ENCODE data around the gene GPD1.
"Not testable (repeated sequence)": the region's sequence is repeated elsewhere in the genome, so short reads cannot be mapped to it uniquely, and the experiment has no call there.

The GPD1 gene

DNA sequence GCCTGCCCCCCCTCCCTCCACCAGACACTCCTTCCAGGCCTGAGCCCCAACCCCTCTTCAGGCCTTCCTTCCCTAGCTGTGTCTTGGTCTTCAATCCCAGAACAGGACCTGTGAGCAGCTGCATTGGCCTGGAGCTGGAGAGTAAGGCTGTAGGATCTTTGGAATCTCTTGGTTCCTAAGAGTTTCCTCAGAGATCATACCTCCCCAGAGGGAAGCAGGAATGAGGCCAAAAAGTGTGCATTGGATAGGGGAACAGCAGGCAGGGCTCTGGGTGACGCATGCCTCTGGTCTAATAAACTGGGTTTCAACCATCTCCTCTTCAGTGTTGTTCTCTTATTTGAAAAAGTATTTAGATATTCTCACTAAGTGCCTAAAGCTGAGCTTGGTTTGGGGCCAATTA, 20.5 kb upstream of the GPD1 start:
- Histone ChIP-seq H3K9ac (ENCODE audit: low read length) (peak overlapping the region; percentile 32), H3K4me2 (ENCODE audit: low read length, poor library complexity, severe bottlenecking) (no peak overlapping the region), H4K91ac (ENCODE audit: low read length) (no peak overlapping the region), H2BK15ac (ENCODE audit: low read depth, poor library complexity, severe bottlenecking) (no peak overlapping the region), H3K14ac (ENCODE audit: low read length in 2 of 2) (no peak overlapping the region), H2BK120ac (ENCODE audit: low read depth, low read length) (no peak overlapping the region), H3K4me1 (ENCODE audit: control insufficient read depth, insufficient read depth, low read depth, low read length) (peaks cover 13% of the 10 kb centered on the region), H3K27me3 (ENCODE audit: control insufficient read depth in 1 of 2, insufficient read depth in 1 of 2, low read length in 2 of 2) (no peaks in the 10 kb centered on the region), H2AFZ (ENCODE audit: low read depth, low read length) (no peak overlapping the region), H3K18ac (ENCODE audit: low read depth in 1 of 2, low read length in 2 of 2) (no peak overlapping the region), H3K36me3 (ENCODE audit: control insufficient read depth in 1 of 2, insufficient read depth in 2 of 2, low read depth in 1 of 2, low read length in 2 of 2) (peaks cover 11 to 18% of the 10 kb centered on the region in 2 experiments), H2BK12ac (ENCODE audit: low read length in 2 of 2) (no peak overlapping the region), H3K4me3 (ENCODE audit: insufficient read depth in 1 of 2, low read depth in 1 of 2, low read length in 2 of 2) (no peak overlapping the region), H2BK5ac (ENCODE audit: low read depth, low read length, poor library complexity, severe bottlenecking) (no peak overlapping the region), H3K9me3 (ENCODE audit: control insufficient read depth, low read length) (no peaks in the 10 kb centered on the region), H3K4ac (ENCODE audit: low read depth in 1 of 2, low read length in 2 of 2) (no peak overlapping the region), H3K79me1 (replicated peaks; ENCODE audit: low read length, poor library complexity, severe bottlenecking) (peaks cover 4% of the 10 kb centered on the region), H3K27ac (ENCODE audit: low read length, poor library complexity, severe bottlenecking) (no peak overlapping the region), H4K8ac (ENCODE audit: low read length) (no peak overlapping the region), H3K23ac (ENCODE audit: low read length in 2 of 2) (no peak overlapping the region), H2AK5ac (ENCODE audit: low read length, severe bottlenecking) (peak overlapping the region; percentile 1)
- WGBS, result 100% methylated on average over 1 of the region's 1 CpG
- no peak for DNase-seq

DNA sequence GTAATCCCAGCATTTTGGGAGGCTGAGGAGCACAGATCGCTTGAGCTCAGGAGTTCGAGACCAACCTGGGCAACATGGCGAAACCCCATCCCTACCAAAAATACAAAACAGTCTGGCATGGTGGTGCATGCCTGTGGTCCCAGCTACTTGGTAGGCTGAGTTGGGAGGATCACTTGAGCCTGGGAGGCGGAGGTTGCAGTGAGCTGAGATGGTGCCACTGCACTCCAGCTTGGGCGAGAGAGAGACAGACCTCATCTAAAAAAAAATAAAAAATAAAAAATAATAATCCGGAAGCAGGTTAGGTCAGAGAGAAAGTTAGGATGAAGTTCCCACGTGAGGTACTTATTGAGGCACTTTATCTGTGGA, 19.4 kb upstream of the GPD1 start:
- peak overlapping the region; percentile 23 to 64 for H3K18ac ChIP-seq (ENCODE audit: low read depth in 1 of 2, low read length in 2 of 2)
- peaks cover 18 to 22% of the 10 kb centered on the region in 2 experiments for H3K36me3 ChIP-seq (ENCODE audit: control insufficient read depth in 1 of 2, insufficient read depth in 2 of 2, low read depth in 1 of 2, low read length in 2 of 2)
- not testable (repeated sequence) for H3K9me3 ChIP-seq (ENCODE audit: control insufficient read depth, low read length); H2AFZ ChIP-seq (ENCODE audit: low read depth, low read length); H3K79me1 ChIP-seq (replicated peaks; ENCODE audit: low read length, poor library complexity, severe bottlenecking); H2BK5ac ChIP-seq (ENCODE audit: low read depth, low read length, poor library complexity, severe bottlenecking); H2BK15ac ChIP-seq (ENCODE audit: low read depth, poor library complexity, severe bottlenecking); H4K8ac ChIP-seq (ENCODE audit: low read length); H4K91ac ChIP-seq (ENCODE audit: low read length); H3K27me3 ChIP-seq (ENCODE audit: control insufficient read depth in 1 of 2, insufficient read depth in 1 of 2, low read length in 2 of 2); DNase-seq; H2BK120ac ChIP-seq (ENCODE audit: low read depth, low read length); H2BK12ac ChIP-seq (ENCODE audit: low read length in 2 of 2); H3K14ac ChIP-seq (ENCODE audit: low read length in 2 of 2); H3K23ac ChIP-seq (ENCODE audit: low read length in 2 of 2); H2AK5ac ChIP-seq (ENCODE audit: low read length, severe bottlenecking)
- peak overlapping the region in 1 of 2 experiments; percentile 99 for H3K4me3 ChIP-seq (ENCODE audit: insufficient read depth in 1 of 2, low read depth in 1 of 2, low read length in 2 of 2)
- WGBS, result 63% methylated on average over 5 of the region's 7 CpGs
- peak overlapping the region; percentile 85 for H3K27ac ChIP-seq (ENCODE audit: low read length, poor library complexity, severe bottlenecking)
- peak overlapping the region; percentile 61 for H3K4me2 ChIP-seq (ENCODE audit: low read length, poor library complexity, severe bottlenecking)
- peak overlapping the region in 1 of 2 experiments; percentile 47 for H3K4ac ChIP-seq (ENCODE audit: low read depth in 1 of 2, low read length in 2 of 2)
- peaks cover 13% of the 10 kb centered on the region for H3K4me1 ChIP-seq (ENCODE audit: control insufficient read depth, insufficient read depth, low read depth, low read length)
- peak overlapping the region; percentile 98 for H3K9ac ChIP-seq (ENCODE audit: low read length)

DNA sequence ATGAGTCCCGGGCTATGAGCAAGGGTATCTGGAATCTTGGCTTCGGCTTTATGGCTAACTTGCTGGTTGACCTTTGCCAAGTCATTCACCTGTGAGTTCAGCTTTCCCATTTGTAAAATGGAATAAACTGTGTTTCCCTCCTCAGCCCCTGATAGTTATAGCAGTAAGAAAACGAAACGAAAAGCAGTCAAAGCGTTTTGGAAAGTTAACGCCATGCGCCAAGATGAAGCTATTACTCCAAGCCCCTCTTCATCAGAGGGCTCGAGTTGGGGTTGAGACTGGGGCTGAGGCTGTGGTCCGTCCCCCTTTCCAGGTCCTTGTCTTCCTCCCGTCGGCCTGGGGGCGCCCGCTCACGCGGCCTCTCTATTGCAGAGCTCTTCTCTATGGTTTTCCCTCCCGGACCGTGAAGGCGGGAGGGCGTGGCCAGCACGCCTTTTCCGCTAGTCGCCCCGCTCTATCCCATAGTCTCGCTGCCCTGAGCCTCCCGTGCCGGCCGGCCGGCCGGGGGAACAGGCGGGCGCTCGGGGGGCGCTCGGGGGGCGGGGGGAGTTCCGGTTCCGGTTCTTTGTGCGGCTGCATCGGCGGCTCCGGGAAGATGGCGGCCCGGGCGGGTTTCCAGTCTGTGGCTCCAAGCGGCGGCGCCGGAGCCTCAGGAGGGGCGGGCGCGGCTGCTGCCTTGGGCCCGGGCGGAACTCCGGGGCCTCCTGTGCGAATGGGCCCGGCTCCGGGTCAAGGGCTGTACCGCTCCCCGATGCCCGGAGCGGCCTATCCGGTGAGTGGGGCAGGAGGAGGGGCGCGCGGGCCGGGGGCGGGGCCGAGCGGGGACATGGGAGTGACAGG, 18.8 kb upstream of the GPD1 start, which contains the start of gene SMARCD1:
Gene SMARCD1, plus strand, starts transcription at position 568 of the 840 bp plus-strand sequence. Its CDS starts 28 bp downstream, at position 596.
- Histone ChIP-seq H3K4me3 (ENCODE audit: insufficient read depth in 1 of 2, low read depth in 1 of 2, low read length in 2 of 2) (peak within 1 kb of the TSS; percentile 77 to 99), H3K9ac (ENCODE audit: low read length) (peak within 1 kb of the TSS; percentile 98), H3K23ac (ENCODE audit: low read length in 2 of 2) (no peak within 1 kb of the TSS), H3K18ac (ENCODE audit: low read depth in 1 of 2, low read length in 2 of 2) (peak within 1 kb of the TSS; percentile 23 to 70), H3K79me1 (replicated peaks; ENCODE audit: low read length, poor library complexity, severe bottlenecking) (peaks cover 11% of the 10 kb centered on the region), H2BK5ac (ENCODE audit: low read depth, low read length, poor library complexity, severe bottlenecking) (no peak within 1 kb of the TSS), H2BK120ac (ENCODE audit: low read depth, low read length) (peak within 1 kb of the TSS; percentile 69), H2BK12ac (ENCODE audit: low read length in 2 of 2) (no peak within 1 kb of the TSS), H3K4me2 (ENCODE audit: low read length, poor library complexity, severe bottlenecking) (peak within 1 kb of the TSS; percentile 75), H2AK5ac (ENCODE audit: low read length, severe bottlenecking) (peak within 1 kb of the TSS; percentile 70), H3K9me3 (ENCODE audit: control insufficient read depth, low read length) (no peaks in the 10 kb centered on the region), H4K8ac (ENCODE audit: low read length) (peak within 1 kb of the TSS; percentile 97), H2AFZ (ENCODE audit: low read depth, low read length) (no peak within 1 kb of the TSS), H2BK15ac (ENCODE audit: low read depth, poor library complexity, severe bottlenecking) (peak within 1 kb of the TSS; percentile 50), H3K4ac (ENCODE audit: low read depth in 1 of 2, low read length in 2 of 2) (peak within 1 kb of the TSS; percentile 70 to 89), H3K14ac (ENCODE audit: low read length in 2 of 2) (no peak within 1 kb of the TSS), H3K4me1 (ENCODE audit: control insufficient read depth, insufficient read depth, low read depth, low read length) (peaks cover 11% of the 10 kb centered on the region), H3K36me3 (ENCODE audit: control insufficient read depth in 1 of 2, insufficient read depth in 2 of 2, low read depth in 1 of 2, low read length in 2 of 2) (peaks cover 22 to 28% of the 10 kb centered on the region in 2 experiments), H3K27me3 (ENCODE audit: control insufficient read depth in 1 of 2, insufficient read depth in 1 of 2, low read length in 2 of 2) (no peaks in the 10 kb centered on the region), H4K91ac (ENCODE audit: low read length) (no peak within 1 kb of the TSS), H3K27ac (ENCODE audit: low read length, poor library complexity, severe bottlenecking) (peak within 1 kb of the TSS; percentile 85)
- DNase-seq, result peak; percentile 90
- WGBS, result 2% methylated on average over 48 of the region's 69 CpGs

DNA sequence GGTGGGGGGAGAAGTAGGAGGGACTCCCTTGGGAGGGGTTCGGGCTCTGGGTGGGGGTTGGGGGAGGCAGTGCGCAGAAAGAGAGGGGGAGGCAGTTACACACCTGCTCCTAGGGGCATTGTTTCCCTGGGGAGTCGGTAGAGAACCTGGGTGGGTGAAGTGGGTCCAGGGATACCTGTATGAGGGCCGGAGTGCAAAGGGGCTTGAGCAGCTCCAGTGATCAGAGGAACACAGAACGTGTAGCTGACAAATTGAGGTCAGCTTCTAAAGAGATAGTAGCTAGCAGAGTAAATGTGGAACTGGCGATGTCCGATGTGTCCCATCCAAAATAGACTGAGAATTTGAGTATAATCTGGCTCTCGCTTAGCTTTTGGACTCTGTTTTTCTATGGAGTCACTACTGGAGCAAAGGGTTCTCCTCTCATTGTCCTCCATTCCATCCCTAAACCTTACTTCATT, 18.2 kb upstream of the GPD1 start:
- Histone ChIP-seq H3K36me3 (ENCODE audit: control insufficient read depth in 1 of 2, insufficient read depth in 2 of 2, low read depth in 1 of 2, low read length in 2 of 2) (peaks cover 28 to 34% of the 10 kb centered on the region in 2 experiments), H4K8ac (ENCODE audit: low read length) (no peak overlapping the region), H2BK15ac (ENCODE audit: low read depth, poor library complexity, severe bottlenecking) (no peak overlapping the region), H3K4me3 (ENCODE audit: insufficient read depth in 1 of 2, low read depth in 1 of 2, low read length in 2 of 2) (peak overlapping the region; percentile 77 to 85), H2BK12ac (ENCODE audit: low read length in 2 of 2) (no peak overlapping the region), H3K27ac (ENCODE audit: low read length, poor library complexity, severe bottlenecking) (peak overlapping the region; percentile 70), H3K4me2 (ENCODE audit: low read length, poor library complexity, severe bottlenecking) (peak overlapping the region; percentile 75), H2BK5ac (ENCODE audit: low read depth, low read length, poor library complexity, severe bottlenecking) (no peak overlapping the region), H3K14ac (ENCODE audit: low read length in 2 of 2) (no peak overlapping the region), H3K4ac (ENCODE audit: low read depth in 1 of 2, low read length in 2 of 2) (no peak overlapping the region), H2AK5ac (ENCODE audit: low read length, severe bottlenecking) (peak overlapping the region; percentile 70), H3K9ac (ENCODE audit: low read length) (peak overlapping the region; percentile 98), H3K18ac (ENCODE audit: low read depth in 1 of 2, low read length in 2 of 2) (no peak overlapping the region), H3K9me3 (ENCODE audit: control insufficient read depth, low read length) (no peaks in the 10 kb centered on the region), H4K91ac (ENCODE audit: low read length) (no peak overlapping the region), H2BK120ac (ENCODE audit: low read depth, low read length) (no peak overlapping the region), H3K23ac (ENCODE audit: low read length in 2 of 2) (no peak overlapping the region), H2AFZ (ENCODE audit: low read depth, low read length) (no peak overlapping the region), H3K27me3 (ENCODE audit: control insufficient read depth in 1 of 2, insufficient read depth in 1 of 2, low read length in 2 of 2) (no peaks in the 10 kb centered on the region), H3K4me1 (ENCODE audit: control insufficient read depth, insufficient read depth, low read depth, low read length) (peaks cover 11% of the 10 kb centered on the region), H3K79me1 (replicated peaks; ENCODE audit: low read length, poor library complexity, severe bottlenecking) (peaks cover 16% of the 10 kb centered on the region)
- peak; percentile 29 for DNase-seq
- WGBS, result 22% methylated on average over 8 of the region's 8 CpGs

Data from mesenchymal stem cell (in vitro differentiated cells and primary cell).